Nephron (organoid): ENCODE measurements around the gene CCDC154.

Source experiments
- H3K27ac Mint-ChIP-seq, 3 experiments: 2 replicates each; pipeline ENCODE4 v1.8.0; 2020; ENCODE audit warnings: mixed read lengths in 3 of 3, mild to moderate bottlenecking in 2 of 3, moderate library complexity in 1 of 3
- H3K27me3 Mint-ChIP-seq: 2 replicates; pipeline ENCODE4 v1.8.0; 2021; ENCODE audit warnings: low read depth, mild to moderate bottlenecking, moderate library complexity, mixed read lengths
- H3K36me3 Mint-ChIP-seq: 2 replicates; pipeline ENCODE4 v1.8.0; 2020; ENCODE audit warnings: low read depth, mixed read lengths
- H3K4me1 Mint-ChIP-seq: 2 replicates; pipeline ENCODE4 v1.8.0; 2020; ENCODE audit warnings: mixed read lengths
- H3K4me3 Mint-ChIP-seq, 3 experiments: 2 replicates each; pipeline ENCODE4 v1.8.0; 2020; ENCODE audit warnings: mild to moderate bottlenecking in 3 of 3, mixed read lengths in 3 of 3, moderate library complexity in 2 of 3
- H3K9me3 Mint-ChIP-seq: 2 replicates; pipeline ENCODE4 v1.8.0; 2020; ENCODE audit warnings: mixed read lengths
- CTCF ChIP-seq, 3 experiments: fragments of 200-600 bp; sonication (generic); IDR thresholded peaks; one replicate each; pipeline ENCODE4 v1.5.0; 2021; ENCODE audit warnings: antibody characterized with exemption in 3 of 3; ENCODE audit not compliant: unreplicated experiment in 3 of 3

CCDC154 gene

GRCh38 chr16:1489077-1489476 is 44.7 kb upstream of the CCDC154 start:
- Mint-ChIP-seq H3K4me3 (no peak overlapping the region), H3K4me1 (peaks cover 7% of the 10 kb centered on the region), H3K27me3 (peaks cover 13% of the 10 kb centered on the region), H3K27ac (no peak overlapping the region), H3K9me3 (no peaks in the 10 kb centered on the region), H3K36me3 (no peaks in the 10 kb centered on the region)
- TF ChIP-seq CTCF (IDR thresholded peaks at IDR 0.05; ENCODE audit: unreplicated experiment in 3 of 3), result no peak

- Mint-ChIP-seq H3K27ac (no peak within 1 kb of the TSS), H3K4me3 (no peak within 1 kb of the TSS), H3K9me3 (no peaks in the 10 kb centered on the region), H3K36me3 (no peaks in the 10 kb centered on the region), H3K27me3 (peaks cover 18% of the 10 kb centered on the region), H3K4me1 (peaks cover 7% of the 10 kb centered on the region)
- TF ChIP-seq CTCF (IDR thresholded peaks at IDR 0.05; ENCODE audit: unreplicated experiment in 3 of 3), result no peak
These were observed 44.3 kb upstream of the CCDC154 start, which contains the start of gene PTX4 for GRCh38 chr16:1488619-1489018. PTX4 (minus strand) TSS chr16:1488944; CDS start chr16:1488909, 35 bp downstream.

- H3K27ac Mint-ChIP-seq, result no peak overlapping the region
- H3K36me3 Mint-ChIP-seq, result no peaks in the 10 kb centered on the region
- H3K9me3 Mint-ChIP-seq, result no peaks in the 10 kb centered on the region
- peaks cover 19% of the 10 kb centered on the region for H3K27me3 Mint-ChIP-seq
- no peak overlapping the region for H3K4me3 Mint-ChIP-seq
- H3K4me1 Mint-ChIP-seq, result peaks cover 7% of the 10 kb centered on the region
- TF ChIP-seq CTCF (IDR thresholded peaks at IDR 0.05; ENCODE audit: unreplicated experiment in 3 of 3), result no peak
These were observed 43.8 kb upstream of the CCDC154 start for GRCh38 chr16:1488054-1488601.

- no peaks in the 10 kb centered on the region for H3K9me3 Mint-ChIP-seq
- TF ChIP-seq CTCF (IDR thresholded peaks at IDR 0.05; ENCODE audit: unreplicated experiment in 3 of 3), result no peak
- no peaks in the 10 kb centered on the region for H3K36me3 Mint-ChIP-seq
These were observed 43.2 kb upstream of the CCDC154 start for GRCh38 chr16:1487395-1488053.

GRCh38 chr16:1486551-1487390 is 42.4 kb upstream of the CCDC154 start:
- Mint-ChIP-seq H3K4me3 (no peak overlapping the region), H3K4me1 (no peaks in the 10 kb centered on the region), H3K36me3 (no peaks in the 10 kb centered on the region), H3K27me3 (peaks cover 23% of the 10 kb centered on the region), H3K9me3 (no peaks in the 10 kb centered on the region), H3K27ac (no peak overlapping the region)
- TF ChIP-seq CTCF (IDR thresholded peaks at IDR 0.05; ENCODE audit: unreplicated experiment in 3 of 3), result no peak

More at GRCh38 chr16:1487395-1488053, 43.2 kb upstream of the CCDC154 start:
- Mint-ChIP-seq H3K4me1 (peaks cover 1% of the 10 kb centered on the region), H3K4me3 (no peak overlapping the region), H3K27me3 (peaks cover 25% of the 10 kb centered on the region), H3K27ac (no peak overlapping the region)
